Measurements from ENCODE around the gene MARCHF5.
A peak's percentile ranks its signal among the peaks of the same experiment; 100 is the strongest.

MARCHF5 gene, protein sequence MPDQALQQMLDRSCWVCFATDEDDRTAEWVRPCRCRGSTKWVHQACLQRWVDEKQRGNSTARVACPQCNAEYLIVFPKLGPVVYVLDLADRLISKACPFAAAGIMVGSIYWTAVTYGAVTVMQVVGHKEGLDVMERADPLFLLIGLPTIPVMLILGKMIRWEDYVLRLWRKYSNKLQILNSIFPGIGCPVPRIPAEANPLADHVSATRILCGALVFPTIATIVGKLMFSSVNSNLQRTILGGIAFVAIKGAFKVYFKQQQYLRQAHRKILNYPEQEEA

DNA sequence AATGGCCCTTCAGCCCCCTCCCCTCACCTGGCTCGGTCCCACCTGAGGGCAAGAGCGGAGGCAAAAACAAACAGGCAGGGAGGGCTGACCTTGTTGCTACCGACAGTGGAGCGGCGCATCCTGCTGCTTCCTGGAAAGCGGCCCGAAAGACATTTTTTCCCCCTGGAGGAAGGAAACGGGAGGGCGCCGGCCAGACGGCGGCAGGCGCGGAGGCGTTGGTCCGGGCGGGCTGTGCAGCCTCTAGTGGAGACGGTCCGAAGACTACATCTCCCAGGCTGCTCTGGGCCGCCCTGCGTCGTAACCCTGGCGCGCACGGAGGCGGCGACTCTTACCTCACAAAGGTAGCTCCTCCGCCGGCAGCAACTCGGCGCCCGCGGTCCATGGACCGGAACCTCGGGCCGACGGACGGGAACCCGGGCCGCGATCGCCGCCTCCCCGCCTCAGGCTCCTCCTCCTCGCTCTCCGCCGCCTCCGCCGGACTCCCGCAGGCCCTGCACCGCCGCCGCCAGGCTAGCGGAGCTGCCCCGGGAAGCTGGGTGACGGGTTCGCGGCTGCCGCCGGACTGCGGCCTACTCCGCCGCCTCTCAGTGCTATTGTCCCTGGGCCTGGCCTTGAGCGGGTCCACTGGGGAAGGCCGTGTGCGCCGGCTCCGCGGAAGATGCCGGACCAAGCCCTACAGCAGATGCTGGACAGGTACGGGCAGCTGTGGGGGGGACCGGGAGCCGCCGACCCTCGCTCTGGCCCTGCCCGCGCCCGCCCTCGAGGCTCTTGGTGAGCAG is at the start of gene MARCHF5, which contains the start of gene CPEB3:
Gene MARCHF5 (plus strand): TSS at position 331 of the 779 bp plus-strand sequence. CDS start 328 bp downstream, at position 659.
Gene CPEB3 (minus strand): TSS at position 242 of the 779 bp plus-strand sequence. CDS start 50,728 bp downstream, outside the sequence.
- TF ChIP-seq, protein P1, sequence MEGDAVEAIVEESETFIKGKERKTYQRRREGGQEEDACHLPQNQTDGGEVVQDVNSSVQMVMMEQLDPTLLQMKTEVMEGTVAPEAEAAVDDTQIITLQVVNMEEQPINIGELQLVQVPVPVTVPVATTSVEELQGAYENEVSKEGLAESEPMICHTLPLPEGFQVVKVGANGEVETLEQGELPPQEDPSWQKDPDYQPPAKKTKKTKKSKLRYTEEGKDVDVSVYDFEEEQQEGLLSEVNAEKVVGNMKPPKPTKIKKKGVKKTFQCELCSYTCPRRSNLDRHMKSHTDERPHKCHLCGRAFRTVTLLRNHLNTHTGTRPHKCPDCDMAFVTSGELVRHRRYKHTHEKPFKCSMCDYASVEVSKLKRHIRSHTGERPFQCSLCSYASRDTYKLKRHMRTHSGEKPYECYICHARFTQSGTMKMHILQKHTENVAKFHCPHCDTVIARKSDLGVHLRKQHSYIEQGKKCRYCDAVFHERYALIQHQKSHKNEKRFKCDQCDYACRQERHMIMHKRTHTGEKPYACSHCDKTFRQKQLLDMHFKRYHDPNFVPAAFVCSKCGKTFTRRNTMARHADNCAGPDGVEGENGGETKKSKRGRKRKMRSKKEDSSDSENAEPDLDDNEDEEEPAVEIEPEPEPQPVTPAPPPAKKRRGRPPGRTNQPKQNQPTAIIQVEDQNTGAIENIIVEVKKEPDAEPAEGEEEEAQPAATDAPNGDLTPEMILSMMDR (IDR thresholded peaks at IDR 0.05; ENCODE audit: low read depth, low read length, missing control alignments), result peak; percentile 51
- peak within 1 kb of the TSS; percentile 99 for H3K4me3 ChIP-seq (replicated peaks; ENCODE audit: low read depth, low read length)
- DNase-seq (ENCODE audit: extremely low read depth, low read depth), result peak; percentile 75

DNA sequence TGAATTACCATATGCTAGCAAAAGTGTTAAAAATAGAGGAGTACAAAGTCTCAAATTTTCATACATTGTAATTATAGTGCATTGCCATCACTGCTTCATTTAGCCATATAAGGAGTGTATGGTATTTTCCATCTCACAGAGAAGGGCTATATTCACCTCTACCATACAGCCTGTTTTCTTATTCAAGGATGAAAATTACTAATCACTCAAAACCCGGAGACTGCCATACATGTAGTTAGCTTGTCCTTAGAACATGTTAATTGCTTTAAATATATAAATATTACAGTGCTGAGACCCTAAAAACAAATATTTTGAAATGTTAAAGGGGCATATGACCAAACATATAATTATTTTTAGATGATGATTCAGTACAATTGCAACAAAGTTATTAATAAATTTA is 49.5 kb upstream of the MARCHF5 start:
- H3K4me3 ChIP-seq (replicated peaks; ENCODE audit: low read depth, low read length), result peak overlapping the region; percentile 61; the same call in 1 of the 2 replicates
- no peak for DNase-seq (ENCODE audit: extremely low read depth, low read depth)
- TF ChIP-seq, protein P1 (IDR thresholded peaks at IDR 0.05; ENCODE audit: low read depth, low read length, missing control alignments), result no peak

DNA sequence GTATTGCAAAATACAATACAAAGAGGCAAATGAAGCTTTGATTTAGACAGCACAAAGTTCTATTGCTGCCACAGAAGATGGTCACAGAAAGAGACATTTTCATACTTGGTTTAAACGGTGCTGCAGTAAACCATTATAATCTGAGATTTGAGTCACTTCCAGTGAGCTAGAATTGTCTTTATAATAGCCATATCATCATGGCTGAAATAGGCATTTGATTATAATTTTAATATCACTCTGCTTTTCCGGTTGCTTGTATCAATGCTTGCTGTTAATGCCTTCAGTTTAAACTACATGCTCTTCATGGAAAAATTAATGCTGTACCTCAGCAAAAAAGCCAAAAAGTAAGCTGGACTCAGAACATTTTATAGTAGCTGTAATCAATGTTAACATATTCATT is 48.6 kb upstream of the MARCHF5 start:
- TF ChIP-seq, protein P1 (IDR thresholded peaks at IDR 0.05; ENCODE audit: low read depth, low read length, missing control alignments), result no peak
- DNase-seq (ENCODE audit: extremely low read depth, low read depth), result no peak
- no peak overlapping the region for H3K4me3 ChIP-seq (replicated peaks; ENCODE audit: low read depth, low read length)

DNA sequence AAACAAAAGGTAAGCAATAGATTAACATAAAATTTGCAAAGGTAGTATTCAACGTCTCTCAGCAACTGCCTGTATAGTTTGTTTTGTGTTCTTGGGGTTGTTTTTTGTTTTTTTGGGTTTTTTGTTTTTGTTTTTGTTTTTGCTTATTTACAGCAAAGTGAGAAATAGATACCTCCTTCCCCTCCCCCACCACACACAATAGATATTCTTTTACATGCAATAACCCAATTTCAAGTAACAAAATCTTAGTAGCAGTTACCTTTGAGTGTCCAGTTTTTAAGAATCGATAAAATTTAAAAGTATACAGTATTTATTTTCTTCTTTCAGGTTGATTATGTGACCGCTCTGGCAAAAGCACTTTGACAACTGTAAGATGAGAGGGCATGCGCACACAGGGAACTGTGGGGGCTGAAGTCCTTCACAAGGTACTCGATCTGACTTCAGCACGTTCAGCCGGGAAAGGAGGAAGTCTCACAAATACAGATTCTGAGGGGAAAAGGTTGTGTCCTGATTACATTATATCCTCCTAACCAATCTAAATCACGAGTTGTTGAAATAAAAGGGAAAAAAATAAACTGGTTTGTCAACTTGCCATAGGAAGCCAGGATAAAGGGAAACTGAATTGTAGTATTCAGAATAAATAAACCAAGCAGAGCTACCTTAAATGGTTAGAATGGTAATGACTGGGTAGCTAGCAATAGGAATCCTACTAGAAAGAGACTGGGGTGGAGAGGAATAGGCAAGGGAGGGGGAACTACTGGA is 47.9 kb upstream of the MARCHF5 start:
- H3K4me3 ChIP-seq (replicated peaks; ENCODE audit: low read depth, low read length), result no peak overlapping the region
- TF ChIP-seq, protein P1 (IDR thresholded peaks at IDR 0.05; ENCODE audit: low read depth, low read length, missing control alignments), result no peak
- no peak for DNase-seq (ENCODE audit: extremely low read depth, low read depth)

DNA sequence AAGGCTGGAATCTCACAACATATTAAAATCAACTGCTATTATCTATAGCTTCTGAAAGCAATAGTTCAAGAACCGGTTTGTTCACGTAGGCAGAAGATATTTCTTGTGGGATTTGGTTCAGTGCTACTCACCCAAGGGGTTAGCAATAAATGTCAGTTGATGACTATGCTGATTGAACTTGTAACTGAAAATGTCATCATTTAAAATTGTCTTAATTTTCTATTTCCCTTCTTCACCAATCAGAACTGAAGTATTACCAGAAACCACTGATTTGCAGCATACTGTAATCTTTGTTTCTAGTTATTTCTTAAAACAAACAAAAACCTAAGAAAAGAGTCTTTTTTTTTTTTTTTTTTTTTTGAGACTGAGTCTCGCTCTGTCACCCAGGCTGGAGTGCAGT is 46.2 kb upstream of the MARCHF5 start:
- DNase-seq (ENCODE audit: extremely low read depth, low read depth), result no peak
- no peak overlapping the region for H3K4me3 ChIP-seq (replicated peaks; ENCODE audit: low read depth, low read length)
- TF ChIP-seq, protein P1 (IDR thresholded peaks at IDR 0.05; ENCODE audit: low read depth, low read length, missing control alignments), result no peak

DNA sequence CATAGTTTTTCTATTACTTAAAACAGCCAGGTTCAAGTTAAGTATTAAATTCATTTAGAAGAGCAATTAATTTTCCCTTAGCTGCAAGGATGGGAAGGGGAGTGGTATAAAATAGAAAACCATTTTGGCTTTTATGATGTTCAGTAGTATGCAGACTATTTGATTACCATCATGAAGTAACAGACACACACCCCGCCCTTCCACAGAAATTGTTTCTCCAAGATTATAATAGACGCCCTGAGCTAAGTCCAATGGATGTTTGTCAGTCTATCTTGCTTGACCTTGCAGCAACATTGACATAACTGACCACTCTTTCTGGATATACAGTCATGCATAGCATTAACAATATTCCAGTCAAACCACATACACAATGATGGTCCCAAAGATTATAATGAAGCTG is 42.4 kb upstream of the MARCHF5 start:
- no peak overlapping the region for H3K4me3 ChIP-seq (replicated peaks; ENCODE audit: low read depth, low read length)
- TF ChIP-seq, protein P1 (IDR thresholded peaks at IDR 0.05; ENCODE audit: low read depth, low read length, missing control alignments), result no peak
- DNase-seq (ENCODE audit: extremely low read depth, low read depth), result no peak

All from HFF-Myc (cell line).